Measurements from ENCODE around the gene AMOTL2. TPM values are rescaled to one million over a fixed set of nuclear protein-coding genes. Genes with fewer than 3 reads are reported as not detected.

Gene AMOTL2
- total RNA-seq, 3 donors from 2014 or later, result 78.3 to 281 (median 83.2) TPM

DNA sequence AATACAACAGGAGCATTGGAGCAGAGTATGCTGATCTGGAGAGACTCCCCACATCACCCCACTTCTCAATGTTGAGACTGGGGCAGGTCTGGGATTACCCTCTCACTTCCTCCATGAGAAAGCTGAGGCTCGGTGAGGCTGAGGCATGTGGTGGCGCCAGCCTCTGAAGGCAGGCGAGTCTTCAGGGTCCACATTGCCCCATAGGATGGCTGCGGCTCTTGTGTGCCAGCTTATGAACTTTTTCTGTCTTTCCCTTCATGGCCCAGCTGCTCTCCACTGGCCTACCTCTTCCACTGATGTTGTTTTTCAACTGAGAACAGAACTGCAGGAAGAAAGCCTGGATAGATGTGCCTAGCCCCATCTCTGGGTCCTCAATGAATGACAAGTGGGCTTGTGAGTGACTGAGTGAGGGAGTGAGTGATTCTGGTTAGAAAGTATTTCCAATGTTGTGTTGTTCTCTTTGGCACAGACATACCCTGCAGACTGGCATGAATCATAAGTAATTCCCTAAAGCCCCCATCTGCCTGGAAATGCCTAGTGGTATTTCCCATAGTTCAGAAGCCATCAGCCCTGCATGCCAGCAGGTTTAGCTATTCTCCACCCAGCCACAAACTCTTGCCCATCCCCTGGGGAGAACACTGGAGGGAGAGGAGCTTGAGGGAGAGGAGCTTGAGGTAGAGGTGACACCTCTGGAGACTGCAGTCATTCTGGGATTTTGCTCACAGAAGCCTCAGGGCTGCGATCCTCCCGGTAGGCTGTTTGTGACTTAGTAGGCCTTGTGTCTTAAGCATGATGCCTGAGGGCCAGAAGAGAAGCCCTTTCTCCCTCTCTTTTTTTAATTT lies 56.9 kb downstream of the AMOTL2 start:
- Histone ChIP-seq H3K27me3 (no peaks in the 10 kb centered on the region), H3K36me3 (no peaks in the 10 kb centered on the region), H3K9me3 (no peaks in the 10 kb centered on the region), H3K4me1 (peaks cover 3 to 17% of the 10 kb centered on the region in 2 donors), H3K4me3 (no peak overlapping the region), H3K27ac (no peak overlapping the region)
- intact Hi-C loops (cut with DNase I; ENCODE audit: low total_unique reads), result no loop called here
- no peak for DNase-seq (ENCODE audit: low spot score in 2 of 2)
- TF ChIP-seq, protein P1, sequence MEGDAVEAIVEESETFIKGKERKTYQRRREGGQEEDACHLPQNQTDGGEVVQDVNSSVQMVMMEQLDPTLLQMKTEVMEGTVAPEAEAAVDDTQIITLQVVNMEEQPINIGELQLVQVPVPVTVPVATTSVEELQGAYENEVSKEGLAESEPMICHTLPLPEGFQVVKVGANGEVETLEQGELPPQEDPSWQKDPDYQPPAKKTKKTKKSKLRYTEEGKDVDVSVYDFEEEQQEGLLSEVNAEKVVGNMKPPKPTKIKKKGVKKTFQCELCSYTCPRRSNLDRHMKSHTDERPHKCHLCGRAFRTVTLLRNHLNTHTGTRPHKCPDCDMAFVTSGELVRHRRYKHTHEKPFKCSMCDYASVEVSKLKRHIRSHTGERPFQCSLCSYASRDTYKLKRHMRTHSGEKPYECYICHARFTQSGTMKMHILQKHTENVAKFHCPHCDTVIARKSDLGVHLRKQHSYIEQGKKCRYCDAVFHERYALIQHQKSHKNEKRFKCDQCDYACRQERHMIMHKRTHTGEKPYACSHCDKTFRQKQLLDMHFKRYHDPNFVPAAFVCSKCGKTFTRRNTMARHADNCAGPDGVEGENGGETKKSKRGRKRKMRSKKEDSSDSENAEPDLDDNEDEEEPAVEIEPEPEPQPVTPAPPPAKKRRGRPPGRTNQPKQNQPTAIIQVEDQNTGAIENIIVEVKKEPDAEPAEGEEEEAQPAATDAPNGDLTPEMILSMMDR (IDR thresholded peaks at IDR 0.05), result no peak
- TF ChIP-seq POLR2AphosphoS5 (IDR thresholded peaks at IDR 0.05) (no peak), POLR2A (IDR thresholded peaks at IDR 0.05) (no peak)

DNA sequence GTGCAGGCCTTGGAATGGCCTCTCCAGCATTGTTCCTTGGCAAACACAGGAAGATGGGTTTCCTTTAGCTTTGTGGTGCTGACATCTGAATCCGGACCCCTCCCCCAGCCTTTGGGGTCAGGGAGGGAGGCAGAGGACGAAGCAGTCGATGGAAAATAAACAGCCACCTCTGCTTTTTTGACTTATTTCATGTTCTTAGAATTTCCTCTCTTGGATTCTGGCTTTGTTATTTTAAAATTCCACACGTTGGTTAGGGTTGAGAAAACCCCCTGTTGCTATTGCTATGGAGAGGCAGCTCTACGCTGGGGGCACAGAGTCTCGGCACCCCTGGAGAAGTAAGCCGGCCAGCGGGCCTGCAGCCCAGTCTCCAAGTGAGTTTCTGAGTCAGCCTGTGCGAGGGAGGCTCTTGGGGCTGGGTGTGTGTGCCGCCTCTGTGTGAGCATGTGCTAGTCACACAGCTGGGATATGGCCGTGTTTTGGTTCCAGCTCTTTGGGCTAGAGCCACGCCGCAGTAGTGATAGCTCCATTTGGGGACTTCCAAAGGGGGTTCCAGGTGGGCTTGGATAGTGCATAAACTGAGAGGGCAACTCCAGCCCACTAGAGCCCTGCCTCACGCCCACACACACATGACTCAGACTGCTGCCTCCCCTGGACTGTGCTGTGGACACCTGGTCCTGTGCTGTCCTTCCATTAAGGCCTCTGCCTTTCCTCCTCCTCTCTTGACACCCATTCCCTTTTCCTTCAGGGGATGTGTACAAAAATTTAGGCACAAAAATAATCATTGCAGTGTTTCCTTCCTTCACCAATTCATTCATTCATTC lies 58.8 kb downstream of the AMOTL2 start:
- H3K4me1 ChIP-seq, result peaks cover 3 to 17% of the 10 kb centered on the region in 2 donors
- intact Hi-C loops (cut with DNase I; ENCODE audit: low total_unique reads), result no loop called here

DNA sequence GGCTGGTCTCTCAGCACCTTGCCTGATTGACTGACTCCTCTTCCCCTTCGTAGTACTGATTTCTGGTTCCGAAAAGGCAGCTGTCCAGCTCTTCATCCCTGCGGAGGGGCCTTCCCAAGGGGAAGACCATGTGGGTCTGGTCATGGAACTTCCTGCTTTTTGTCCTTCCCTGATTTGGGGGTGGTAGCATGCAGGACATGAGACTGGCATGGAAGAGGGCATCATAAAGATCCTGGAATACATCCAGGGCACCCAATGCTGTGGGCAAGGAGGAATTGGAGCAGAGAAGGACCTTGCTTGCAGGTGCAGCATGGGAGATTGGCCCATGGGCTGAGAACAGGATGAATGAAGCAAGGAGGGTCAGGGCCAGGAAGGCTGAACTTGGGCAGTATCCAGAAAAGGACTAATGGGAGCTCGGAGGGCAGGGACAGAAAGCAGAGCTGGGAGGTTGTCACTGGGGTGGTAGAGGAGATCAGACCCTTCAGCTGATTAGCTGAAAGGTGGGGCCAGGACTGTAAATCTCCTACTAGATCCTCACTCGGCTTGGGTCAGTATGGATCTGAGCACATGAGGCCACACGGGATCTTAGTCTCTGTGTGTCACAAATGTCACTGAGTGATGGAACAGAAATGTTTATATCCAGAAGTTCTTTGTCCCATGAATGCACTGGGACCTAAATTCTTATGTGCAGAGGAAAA lies 59.5 kb downstream of the AMOTL2 start:
- H3K4me3 ChIP-seq, result no peak overlapping the region
- H3K36me3 ChIP-seq, result no peaks in the 10 kb centered on the region
- H3K4me1 ChIP-seq, result peaks cover 3 to 17% of the 10 kb centered on the region in 2 donors
- intact Hi-C loops (cut with DNase I; ENCODE audit: low total_unique reads), result loop anchor here (5.0 kb wide), 1 partner anchor 158 kb away; no protein-coding TSS in a partner anchor
- H3K27ac ChIP-seq, result peak overlapping the region; percentile 88 to 94
- H3K27me3 ChIP-seq, result no peaks in the 10 kb centered on the region
- TF ChIP-seq POLR2A (IDR thresholded peaks at IDR 0.05) (no peak), POLR2AphosphoS5 (IDR thresholded peaks at IDR 0.05) (no peak)
- TF ChIP-seq, protein P1 (IDR thresholded peaks at IDR 0.05), result no peak
- H3K9me3 ChIP-seq, result no peaks in the 10 kb centered on the region
- peak in 1 of 2 donors; percentile 18 for DNase-seq (ENCODE audit: low spot score in 2 of 2)

More for the DNA sequence above, 58.8 kb downstream of the AMOTL2 start:
- Histone ChIP-seq H3K36me3 (no peaks in the 10 kb centered on the region), H3K9me3 (no peaks in the 10 kb centered on the region), H3K4me3 (no peak overlapping the region), H3K27me3 (no peaks in the 10 kb centered on the region), H3K27ac (peak overlapping the region; percentile 88 to 94)
- DNase-seq (ENCODE audit: low spot score in 2 of 2), result peak in 1 of 2 donors; percentile 22
- no peak for TF ChIP-seq POLR2AphosphoS5 (IDR thresholded peaks at IDR 0.05)
- TF ChIP-seq POLR2A (IDR thresholded peaks at IDR 0.05), result no peak
- TF ChIP-seq, protein P1 (IDR thresholded peaks at IDR 0.05), result no peak

DNA sequence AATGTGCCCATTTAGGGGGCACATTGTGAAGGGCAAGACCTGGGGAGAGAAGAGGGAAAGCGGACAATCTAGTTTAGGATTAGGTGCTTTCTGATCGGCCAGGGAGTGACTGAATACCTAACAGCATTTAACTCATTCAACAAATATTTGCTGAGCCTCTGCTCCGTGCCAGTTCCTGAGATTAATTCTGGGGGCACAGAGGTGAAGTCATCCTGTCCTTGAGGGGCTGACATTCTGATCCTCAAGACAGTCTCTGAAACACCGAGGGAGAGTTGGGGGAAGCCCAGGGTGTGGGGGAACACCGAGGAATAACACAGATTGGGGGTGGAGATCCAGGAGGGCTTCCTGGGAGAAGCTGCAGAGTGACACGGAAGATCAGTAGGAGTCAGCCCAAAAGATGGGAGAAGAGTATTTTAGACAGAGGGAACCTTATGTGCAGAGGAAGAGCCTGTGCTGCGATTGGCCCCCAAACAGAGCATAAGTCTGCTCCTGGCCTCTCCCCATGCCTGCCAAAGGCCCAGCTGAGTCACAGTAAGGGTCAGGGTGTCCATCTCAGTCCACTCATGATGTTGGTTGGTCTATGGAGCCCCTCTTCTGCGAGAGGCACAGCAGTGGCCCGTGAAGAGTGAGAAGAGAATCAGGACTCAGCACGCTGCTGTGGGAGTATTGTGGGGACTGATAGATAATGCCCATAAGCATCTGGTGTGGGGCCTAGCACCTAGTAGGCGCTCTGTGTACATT lies 60.2 kb downstream of the AMOTL2 start:
- H3K36me3 ChIP-seq, result no peaks in the 10 kb centered on the region
- peak overlapping the region; percentile 88 to 94 for H3K27ac ChIP-seq
- TF ChIP-seq POLR2AphosphoS5 (IDR thresholded peaks at IDR 0.05) (no peak), POLR2A (IDR thresholded peaks at IDR 0.05) (no peak)
- TF ChIP-seq, protein P1 (IDR thresholded peaks at IDR 0.05), result no peak
- peak overlapping the region; percentile 51 to 68 (median 55) for H3K4me3 ChIP-seq
- peaks cover 3 to 17% of the 10 kb centered on the region in 2 donors for H3K4me1 ChIP-seq
- intact Hi-C loops (cut with DNase I; ENCODE audit: low total_unique reads), result loop anchor here (5.0 kb wide), 1 partner anchor 158 kb away; no protein-coding TSS in a partner anchor
- no peaks in the 10 kb centered on the region for H3K9me3 ChIP-seq
- no peak for DNase-seq (ENCODE audit: low spot score in 2 of 2)
- no peaks in the 10 kb centered on the region for H3K27me3 ChIP-seq
